ENCODE measurements around the gene GPC2.

DNA sequence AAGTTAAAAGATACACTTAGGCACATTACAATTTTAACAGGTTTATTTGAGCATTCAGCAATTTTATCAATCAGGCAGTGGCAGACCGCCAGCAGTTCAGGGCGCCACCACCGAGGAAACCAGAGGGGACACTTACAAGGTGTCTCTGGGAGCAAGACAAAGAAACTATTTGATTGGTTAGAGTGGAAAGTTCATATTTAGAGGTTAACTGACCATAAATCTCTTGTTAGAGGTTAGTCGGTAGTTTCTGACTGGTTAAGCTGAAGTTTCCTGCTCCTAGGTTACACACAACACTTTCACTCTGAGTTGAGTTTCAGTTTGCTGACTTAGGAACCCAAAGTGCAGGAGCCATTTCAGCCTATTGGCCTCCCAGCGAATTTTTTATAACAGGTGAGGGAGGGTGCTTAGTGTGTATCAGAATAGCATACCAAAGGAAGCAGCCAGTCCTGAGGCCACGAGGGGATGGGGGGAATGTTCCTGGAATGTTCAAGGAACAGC lies 31.8 kb upstream of the GPC2 start:
- TF ChIP-seq POLR2A (IDR thresholded peaks at IDR 0.05): no peak
- TF ChIP-seq, protein P1, sequence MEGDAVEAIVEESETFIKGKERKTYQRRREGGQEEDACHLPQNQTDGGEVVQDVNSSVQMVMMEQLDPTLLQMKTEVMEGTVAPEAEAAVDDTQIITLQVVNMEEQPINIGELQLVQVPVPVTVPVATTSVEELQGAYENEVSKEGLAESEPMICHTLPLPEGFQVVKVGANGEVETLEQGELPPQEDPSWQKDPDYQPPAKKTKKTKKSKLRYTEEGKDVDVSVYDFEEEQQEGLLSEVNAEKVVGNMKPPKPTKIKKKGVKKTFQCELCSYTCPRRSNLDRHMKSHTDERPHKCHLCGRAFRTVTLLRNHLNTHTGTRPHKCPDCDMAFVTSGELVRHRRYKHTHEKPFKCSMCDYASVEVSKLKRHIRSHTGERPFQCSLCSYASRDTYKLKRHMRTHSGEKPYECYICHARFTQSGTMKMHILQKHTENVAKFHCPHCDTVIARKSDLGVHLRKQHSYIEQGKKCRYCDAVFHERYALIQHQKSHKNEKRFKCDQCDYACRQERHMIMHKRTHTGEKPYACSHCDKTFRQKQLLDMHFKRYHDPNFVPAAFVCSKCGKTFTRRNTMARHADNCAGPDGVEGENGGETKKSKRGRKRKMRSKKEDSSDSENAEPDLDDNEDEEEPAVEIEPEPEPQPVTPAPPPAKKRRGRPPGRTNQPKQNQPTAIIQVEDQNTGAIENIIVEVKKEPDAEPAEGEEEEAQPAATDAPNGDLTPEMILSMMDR (IDR thresholded peaks at IDR 0.05): no peak
